HG02759 (cell line): Measurements from ENCODE around the gene SLC35B2.

Source experiments
- ATAC-seq: cut with Tn5 transposase; IDR thresholded peaks from one replicate; pipeline ENCODE4 v1.9.1; 2021; ENCODE audit warnings: mild to moderate bottlenecking, moderate library complexity; ENCODE audit not compliant: unreplicated experiment

The SLC35B2 gene

DNA sequence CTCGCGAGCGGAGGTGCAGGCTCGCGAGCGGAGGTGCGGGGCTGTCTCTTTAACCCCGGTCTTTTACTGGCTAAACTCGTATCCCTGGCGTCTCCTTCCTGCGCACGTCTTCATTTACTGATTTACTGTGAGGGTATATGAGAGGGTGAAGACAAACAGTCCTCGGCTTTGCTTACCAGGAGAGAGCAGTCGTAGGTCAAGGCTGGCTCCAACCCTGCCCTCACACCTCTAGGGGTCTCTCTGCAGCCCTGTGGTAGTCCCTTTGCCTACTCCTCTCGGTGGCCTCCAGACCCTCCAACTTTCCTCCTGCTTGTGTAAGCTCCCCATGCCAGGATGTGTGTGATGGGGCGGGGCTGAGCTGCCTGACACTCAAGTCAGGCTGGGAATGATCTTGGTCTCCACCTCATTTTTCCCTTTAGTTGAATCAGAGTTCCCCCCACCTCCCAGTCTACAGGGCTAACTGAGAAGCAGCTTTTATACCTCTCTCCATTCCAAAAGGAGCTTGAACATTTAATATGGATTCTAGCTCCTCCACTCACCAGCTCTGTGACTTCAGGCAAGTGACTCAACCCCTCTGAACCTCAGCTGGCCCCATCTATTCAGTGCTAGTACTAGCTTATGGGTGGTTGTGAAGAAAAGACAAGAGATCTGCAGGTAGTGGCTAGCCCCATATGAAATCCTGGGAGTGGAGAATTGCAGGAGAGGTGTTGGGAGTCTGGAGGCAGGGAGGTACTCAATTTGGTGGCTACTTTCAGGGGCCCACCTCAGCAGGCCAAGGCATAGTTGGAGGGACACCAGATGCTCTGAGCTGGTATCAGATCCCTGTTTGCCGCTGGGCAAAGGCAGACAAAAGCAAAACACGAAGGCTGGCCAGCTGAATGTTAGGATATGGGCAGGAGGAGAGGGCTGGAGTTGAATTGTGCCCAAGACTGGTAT lies 33.0 kb downstream of the SLC35B2 start:
- ATAC-seq: peak; percentile 9

DNA sequence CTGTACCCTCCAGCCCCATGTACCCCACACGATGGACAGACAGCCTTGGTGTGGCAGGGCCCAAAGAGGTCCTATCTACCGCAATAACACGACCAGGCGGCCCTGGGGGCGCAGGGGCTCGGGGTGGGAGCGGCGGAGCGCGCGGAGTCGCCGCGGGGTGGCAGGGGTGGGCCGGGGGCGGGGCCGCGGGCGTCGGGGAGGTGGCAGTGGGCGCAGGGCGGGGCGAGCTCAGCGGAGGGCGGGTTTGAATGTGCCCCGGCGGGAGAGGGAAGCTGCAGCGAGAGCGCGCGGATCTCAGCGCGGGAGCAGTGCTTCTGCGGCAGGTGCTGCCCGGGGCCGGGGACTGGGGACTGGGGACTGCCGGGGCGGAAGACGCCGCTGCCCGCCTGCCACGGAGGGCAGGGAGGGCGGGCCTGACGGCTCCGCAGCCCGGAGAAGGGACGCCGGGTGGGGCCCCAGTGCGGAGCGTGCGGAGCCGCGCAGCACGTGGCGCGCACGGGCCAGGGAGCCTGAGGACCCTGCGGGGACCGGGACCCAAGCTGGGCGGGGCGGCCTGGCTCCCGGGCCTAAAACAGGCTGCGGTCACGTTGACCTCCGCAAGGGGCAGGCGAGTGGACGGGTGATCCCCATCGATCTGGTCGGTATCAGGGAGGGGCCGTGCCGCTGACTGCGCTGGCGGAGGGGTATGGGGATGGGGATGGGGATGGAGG lies 33.9 kb downstream of the SLC35B2 start, which contains the start of gene SLC29A1:
TSS of gene SLC29A1 (plus strand) at position 277 of the 710 bp plus-strand sequence. CDS start 3,719 bp downstream, outside the sequence.
- peak; percentile 53 for ATAC-seq

DNA sequence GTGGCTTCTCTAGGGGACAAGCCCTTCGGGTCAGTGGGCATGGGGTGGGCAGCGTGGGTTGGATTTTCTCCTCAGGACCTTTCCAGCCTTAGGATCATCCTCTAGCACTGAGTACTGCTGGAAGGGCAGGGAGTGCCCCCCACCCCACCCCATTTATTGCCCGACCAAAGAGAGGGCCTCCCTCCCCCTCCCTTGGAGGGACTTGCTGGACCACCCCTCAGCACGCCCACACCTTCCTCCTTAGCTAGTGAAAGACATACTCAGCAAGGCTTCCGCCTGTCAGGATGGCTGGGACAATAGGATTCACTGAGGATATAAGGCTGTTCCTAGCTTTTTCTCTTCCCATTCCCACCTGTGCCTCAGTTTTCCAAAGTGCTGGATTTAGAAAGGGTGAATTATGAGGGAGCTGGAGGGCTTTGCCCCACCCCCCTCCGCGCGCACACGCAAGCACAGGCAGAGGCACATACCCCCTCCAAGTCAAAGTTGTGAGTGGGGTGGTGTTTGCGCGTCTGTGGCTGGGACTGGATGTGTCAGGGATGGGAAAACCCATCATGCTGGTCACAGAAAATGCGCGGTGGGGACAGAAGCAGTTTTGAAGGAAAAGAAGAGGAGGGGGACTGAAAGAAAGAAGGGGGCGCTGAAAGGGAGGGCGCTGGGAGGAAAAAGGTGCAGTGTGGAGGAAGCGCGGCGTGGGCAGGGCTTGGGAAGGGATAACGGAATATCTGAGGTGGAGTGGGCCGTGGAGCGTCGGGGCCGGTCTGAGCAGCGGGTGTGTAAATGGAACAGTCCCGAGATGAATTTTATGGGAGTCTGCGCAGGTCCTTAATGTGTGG lies 34.6 kb downstream of the SLC35B2 start:
- no peak for ATAC-seq

DNA sequence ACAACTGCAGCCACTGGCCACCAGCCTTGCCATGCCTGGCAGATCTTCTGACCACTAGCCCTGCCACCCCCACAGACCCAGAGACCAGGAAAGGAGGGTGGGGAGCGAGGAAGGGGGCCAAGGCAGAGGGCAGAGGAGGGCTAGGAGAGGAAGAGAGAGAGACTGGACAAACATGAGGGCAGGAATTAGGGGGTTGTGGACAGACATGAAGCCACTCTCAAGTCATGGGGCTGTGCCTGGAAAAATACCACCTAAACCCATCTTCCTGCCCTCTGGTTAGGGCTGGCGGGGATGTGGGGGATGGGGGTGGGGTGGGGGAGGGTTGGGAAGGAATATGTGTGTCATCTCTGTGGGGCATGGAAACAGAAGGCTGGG lies 35.4 kb downstream of the SLC35B2 start:
- ATAC-seq: no peak

DNA sequence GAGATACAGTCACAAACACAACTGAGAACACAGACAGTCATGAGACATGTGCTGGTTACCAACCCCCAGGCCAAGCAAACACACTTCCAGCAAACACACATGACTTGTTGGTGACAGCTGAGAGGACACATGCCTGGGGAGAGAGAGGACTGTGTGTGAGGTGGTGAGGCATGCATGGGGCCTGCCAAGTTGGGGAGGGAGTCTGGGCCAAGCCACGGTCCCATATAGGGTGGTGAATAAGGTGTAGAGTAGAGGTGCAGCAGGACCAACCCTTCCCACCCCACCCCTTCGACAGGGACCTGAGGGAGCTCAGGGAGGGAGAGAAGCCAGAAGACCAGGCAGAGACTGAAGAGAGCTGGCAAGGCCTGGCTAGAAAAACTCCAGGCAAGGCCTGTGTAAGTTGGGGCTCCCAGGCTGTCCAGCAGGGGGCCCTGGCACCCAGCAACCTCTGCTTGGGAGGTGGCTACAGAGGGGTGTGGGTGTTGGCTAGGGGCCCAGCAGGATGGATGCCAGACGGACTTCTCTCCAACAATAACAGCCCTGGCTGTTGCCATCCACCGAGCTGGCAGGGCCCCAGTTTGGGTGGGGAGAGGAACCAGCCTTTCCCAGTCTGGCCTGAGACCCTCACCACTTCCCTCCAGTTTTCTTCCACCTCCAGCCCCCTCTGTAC lies 35.9 kb downstream of the SLC35B2 start:
- ATAC-seq: peak; percentile 39

DNA sequence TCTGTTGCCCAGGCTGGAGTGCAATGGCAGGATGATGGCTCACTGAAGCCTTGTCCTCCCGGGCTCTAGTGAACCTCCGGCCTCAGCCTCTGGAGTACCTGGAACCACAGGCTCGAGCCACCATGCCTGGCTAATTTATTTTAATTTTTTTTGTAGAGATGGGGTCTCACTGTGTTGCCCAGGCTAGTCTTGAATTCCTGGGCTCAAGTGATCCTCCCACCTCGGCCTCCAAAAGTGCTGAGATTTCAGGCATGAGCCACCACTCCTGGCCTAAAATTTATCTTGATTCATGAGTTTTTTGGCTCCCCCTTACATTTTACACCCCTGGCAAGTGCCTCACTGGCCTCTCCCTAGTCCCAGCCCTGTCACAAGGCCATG lies 36.4 kb downstream of the SLC35B2 start:
- no peak for ATAC-seq

DNA sequence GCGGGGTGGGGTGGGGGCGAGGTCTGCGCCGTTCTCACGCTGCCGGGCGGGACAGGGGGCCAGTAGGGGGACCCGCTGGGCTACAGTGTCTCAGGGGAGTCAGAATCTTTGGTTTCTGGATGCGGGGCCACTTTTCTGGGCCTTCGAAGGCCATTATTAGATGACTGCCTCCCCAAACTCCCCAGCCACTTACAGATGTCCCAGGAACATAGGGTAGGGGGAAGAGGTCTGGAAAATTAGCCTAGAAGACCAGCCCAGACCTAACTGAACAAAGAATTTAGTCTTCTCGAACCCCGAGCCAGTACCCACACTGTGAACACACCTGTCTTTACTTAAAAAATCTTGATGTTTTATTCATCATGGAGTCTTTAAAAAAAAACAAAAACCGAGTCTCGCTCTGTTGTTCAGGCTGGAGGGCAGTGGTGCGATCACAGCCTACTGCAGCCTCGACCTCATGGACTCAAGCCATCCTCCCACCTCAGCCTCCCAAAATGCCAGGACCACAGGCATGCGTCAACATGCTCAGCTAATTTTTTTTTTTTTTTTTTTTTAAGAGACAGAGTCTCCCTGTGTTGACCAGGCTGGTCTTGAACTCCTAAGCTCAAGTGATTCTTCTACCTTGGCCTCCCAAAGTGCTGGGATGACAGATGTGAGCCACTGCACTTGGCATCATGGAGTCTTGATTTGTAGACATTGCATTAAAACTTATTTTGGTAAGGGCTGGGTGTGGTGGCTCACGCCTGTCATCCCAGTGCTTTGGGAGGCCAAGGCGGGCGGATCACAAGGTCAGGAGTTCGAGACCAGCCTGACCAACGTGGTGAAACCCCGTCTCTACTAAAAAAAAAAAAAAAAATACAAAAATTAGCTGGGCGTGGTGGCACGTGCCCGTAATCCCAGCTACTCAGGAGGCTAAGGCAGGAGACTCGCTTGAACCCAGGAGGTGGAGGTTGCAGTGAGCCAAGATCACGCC lies 37.2 kb downstream of the SLC35B2 start:
- ATAC-seq: no peak

DNA sequence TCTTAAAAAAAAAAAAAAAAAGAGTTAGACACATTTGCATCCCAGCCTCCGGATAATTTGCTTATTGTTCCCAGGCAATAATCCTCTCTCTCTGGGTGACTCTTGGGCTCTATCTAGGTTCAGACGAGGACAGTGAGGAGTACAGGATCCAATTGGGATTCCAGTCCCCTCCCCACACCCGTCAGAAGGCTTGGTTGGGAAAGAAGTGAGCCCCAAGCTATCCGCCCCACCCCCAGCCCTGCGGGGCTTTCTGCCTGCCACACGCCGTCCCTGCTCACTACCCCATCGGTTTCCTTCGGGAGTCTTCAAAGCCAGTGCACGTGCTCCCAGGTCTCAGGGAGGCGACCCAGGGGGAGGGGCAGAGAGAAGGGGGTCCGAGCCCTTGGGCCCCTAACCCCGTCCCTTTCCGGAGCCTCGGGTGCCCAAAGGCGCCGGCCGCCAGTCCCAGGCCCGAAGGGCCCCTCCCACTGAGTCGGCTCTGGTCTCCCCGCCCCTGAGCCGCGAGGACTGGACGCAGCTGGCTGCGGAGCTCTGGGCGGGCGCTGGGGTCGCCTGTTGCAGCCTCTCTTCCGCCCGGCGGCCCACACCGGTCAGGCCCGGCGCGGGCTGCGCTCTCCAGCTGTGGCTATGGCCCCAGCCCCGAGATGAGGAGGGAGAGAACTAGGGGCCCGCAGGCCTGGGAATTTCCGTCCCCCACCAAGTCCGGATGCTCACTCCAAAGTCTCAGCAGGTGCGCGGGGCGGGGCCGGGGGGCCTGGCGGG lies 38.1 kb downstream of the SLC35B2 start:
- ATAC-seq: peak; percentile 65

DNA sequence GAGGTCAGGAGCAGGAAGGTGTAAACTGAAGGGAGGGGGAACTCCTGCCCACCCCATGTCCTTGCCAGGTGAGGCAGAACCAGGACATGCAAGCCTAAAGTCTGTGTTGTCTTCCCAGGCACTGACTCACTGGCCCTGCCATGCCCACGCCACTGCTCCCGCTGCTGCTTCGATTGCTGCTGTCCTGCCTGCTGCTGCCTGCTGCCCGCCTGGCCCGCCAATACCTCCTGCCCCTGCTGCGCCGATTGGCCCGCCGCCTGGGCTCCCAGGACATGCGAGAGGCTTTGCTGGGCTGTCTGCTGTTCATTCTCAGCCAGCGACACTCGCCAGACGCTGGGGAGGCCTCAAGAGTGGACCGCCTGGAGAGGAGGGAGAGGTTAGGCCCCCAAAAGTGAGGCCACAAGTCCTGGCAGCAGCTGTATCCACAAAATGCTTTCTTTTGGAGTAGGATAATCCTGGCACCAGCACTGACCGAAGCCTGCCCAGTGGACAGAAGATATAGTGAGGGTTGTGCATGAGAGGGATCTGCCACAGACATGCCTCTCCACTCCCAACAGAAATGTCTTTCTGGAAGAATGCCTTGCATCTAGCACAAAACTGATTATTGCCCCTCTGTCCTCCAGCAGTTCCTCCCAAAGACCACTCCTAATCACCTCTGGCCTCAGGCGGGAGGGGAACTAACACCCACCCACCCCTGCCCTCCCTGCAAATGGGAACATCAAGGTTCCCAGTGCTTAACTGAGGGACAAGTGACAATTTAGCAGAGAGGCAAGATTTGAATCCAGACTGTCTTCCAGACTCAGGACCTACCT lies 39.8 kb downstream of the SLC35B2 start:
- no peak for ATAC-seq

DNA sequence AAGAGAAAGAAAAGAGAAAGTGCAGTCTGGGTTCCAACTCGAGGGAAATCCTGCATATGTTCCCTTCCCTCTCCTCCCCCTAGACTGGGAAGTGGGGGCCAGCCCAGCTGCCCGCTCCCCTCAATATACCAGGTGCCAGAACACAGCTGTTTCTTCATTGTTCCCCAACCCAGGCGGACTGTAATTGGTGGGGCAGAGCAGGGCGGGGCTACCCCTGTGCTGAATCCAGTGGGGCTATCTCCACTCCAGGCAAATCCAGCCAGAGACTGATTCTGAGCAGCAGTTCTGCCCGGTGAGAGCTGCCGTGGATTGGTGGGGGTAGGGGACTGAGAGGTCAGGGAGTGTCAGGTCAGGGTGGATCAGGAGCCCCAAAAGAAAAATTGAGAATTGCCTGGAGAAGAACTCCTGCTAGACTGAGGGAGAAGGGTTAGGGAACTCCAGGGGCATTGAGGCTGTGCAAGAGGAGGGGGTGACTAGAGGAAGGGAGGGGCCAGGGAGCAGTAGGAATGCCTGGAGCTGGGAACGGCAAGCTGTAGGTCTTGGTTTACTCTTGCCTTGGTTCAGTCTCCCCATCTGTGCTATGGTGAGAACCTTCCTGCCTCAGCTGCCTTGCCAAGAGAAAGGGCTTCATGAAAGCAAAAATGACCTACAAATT lies 40.5 kb downstream of the SLC35B2 start, which contains the start of gene MYMX:
TSS of gene MYMX (plus strand) at position 250 of the 655 bp plus-strand sequence. CDS start 546 bp downstream, outside the sequence.
- ATAC-seq: no peak

DNA sequence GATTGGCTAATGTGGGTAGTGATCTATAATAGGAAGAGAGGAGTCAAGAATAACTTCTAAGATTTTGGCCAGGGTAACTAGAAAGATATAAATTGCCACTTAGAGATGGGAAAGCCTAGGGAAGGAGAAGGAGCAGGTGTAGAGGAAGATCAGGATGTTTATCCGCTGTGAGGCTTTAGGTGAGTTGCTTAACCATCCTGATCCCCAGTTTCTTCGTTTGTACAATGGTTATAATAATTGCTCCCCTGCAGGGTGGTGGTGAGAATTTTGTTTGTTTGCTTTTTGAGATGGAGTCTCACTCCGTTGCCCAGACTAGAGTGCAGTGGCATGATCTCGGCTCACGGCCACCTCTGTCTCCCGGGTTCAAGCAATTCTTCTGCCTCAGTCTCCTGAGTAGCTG lies 43.0 kb downstream of the SLC35B2 start:
- ATAC-seq: no peak

DNA sequence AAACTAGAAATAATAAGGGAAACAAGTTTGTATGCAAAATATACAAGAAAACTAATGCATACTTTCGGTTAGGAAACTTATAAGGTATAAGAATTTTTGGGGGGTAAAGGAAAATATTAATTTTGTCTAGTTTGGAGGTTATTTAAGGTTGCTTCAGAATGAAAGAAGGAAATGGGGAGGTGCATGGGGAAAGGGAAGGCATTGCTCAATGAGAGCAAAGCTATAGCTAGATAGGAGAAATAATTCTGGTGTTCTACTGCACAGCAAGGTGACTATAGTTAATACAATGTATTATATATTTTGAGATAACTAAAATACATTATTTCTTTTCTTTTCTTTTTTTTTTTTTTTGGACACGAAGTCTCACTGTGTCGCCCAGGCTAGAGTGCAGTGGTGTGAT lies 46.0 kb downstream of the SLC35B2 start:
- ATAC-seq: no peak

DNA sequence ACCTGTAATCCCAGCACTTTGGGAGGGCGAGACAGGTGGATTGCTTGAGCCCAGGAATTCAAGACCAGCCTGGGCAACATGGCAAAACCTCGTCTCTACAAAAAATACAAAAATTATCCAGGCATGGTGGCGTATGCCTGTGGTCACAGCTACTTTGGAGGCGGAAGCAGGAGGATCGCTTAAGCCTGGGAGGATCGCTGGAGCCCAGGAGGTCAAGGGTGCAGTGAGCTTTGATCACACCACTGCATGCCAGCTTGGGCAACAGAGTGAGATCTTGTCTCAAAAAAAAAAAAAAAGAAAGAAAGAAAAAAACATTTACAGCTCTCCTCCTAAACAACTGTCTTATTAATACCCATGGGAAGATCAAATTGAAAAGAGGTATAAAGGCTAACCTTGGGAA lies 49.4 kb downstream of the SLC35B2 start:
- ATAC-seq: no peak
